MM.1S (cell line): ENCODE data around the gene PAX6.

Experiments used
- DNase-seq: peaks from one replicate; pipeline ENCODE4 v3.0.0-alpha.2; 2015
- H2AFZ ChIP-seq: fragments of 300-600 bp; sonication (generic); 2 replicates; pipeline ENCODE4 v1.6.0; 2016; ENCODE audit warnings: antibody characterized with exemption, low read length
- H3F3A ChIP-seq: fragments of 300-600 bp; sonication (generic); 2 replicates; pipeline ENCODE4 v1.6.1; 2016; ENCODE audit warnings: mild to moderate bottlenecking, antibody characterized with exemption, low read length, moderate library complexity, mixed read lengths; ENCODE audit not compliant: insufficient read depth
- H3K27ac ChIP-seq: fragments of 300-600 bp; sonication (generic); 2 replicates; pipeline ENCODE4 v1.5.1; 2016; ENCODE audit warnings: mild to moderate bottlenecking, low read length
- H3K27me3 ChIP-seq: fragments of 300-600 bp; sonication (generic); replicated peaks from 2 replicates; pipeline ENCODE4 v1.6.0; 2016; ENCODE audit warnings: low read length; ENCODE audit not compliant: insufficient read depth
- H3K36me3 ChIP-seq: fragments of 300-600 bp; sonication (generic); replicated peaks from 2 replicates; pipeline ENCODE4 v1.6.1; 2016; ENCODE audit warnings: mild to moderate bottlenecking, low read length, mixed read lengths; ENCODE audit not compliant: insufficient read depth
- H3K4me1 ChIP-seq: fragments of 300-600 bp; sonication (generic); 2 replicates; pipeline ENCODE4 v1.6.1; 2016; ENCODE audit warnings: low read length, mixed read lengths
- H3K4me2 ChIP-seq: fragments of 300-600 bp; sonication (generic); 2 replicates; pipeline ENCODE4 v1.6.0; 2016; ENCODE audit warnings: low read depth, low read length
- H3K4me3 ChIP-seq: fragments of 300-600 bp; sonication (generic); 2 replicates; pipeline ENCODE4 v1.5.1; 2016; ENCODE audit warnings: low read length, mixed read lengths
- H3K79me2 ChIP-seq: fragments of 300-600 bp; sonication (generic); 2 replicates; pipeline ENCODE4 v1.6.1; 2016; ENCODE audit warnings: mixed run types, low read length, mixed read lengths
- H3K9ac ChIP-seq: fragments of 300-600 bp; sonication (generic); 2 replicates; pipeline ENCODE4 v1.6.1; 2016; ENCODE audit warnings: low read length, mixed read lengths
- H3K9me2 ChIP-seq: fragments of 300-600 bp; sonication (generic); replicated peaks from 2 replicates; pipeline ENCODE4 v1.6.1; 2016; ENCODE audit warnings: mild to moderate bottlenecking, low read length, mixed read lengths; ENCODE audit not compliant: insufficient read depth
- H3K9me3 ChIP-seq: fragments of 300-600 bp; sonication (generic); replicated peaks from 2 replicates; pipeline ENCODE4 v1.6.1; 2016; ENCODE audit warnings: mild to moderate bottlenecking, low read length, mixed read lengths; ENCODE audit not compliant: insufficient read depth
- H4K20me1 ChIP-seq: fragments of 300-600 bp; sonication (generic); 2 replicates; pipeline ENCODE4 v1.6.1; 2016; ENCODE audit warnings: mild to moderate bottlenecking, low read length, moderate library complexity, mixed read lengths; ENCODE audit not compliant: insufficient read depth
- CTCF ChIP-seq: fragments of 300-600 bp; sonication (generic); IDR thresholded peaks from 2 replicates; pipeline ENCODE4 v1.5.1; 2016; ENCODE audit warnings: antibody characterized with exemption, low read length, mixed read lengths
- EZH2 ChIP-seq: fragments of 300-600 bp; sonication (generic); optimal IDR thresholded peaks from 2 replicates; pipeline ENCODE3; 2017; ENCODE audit warnings: low read depth, mild to moderate bottlenecking, antibody characterized with exemption, low read length, mixed read lengths
- EZH2phosphoT487 ChIP-seq: fragments of 300-600 bp; sonication (generic); IDR thresholded peaks from 2 replicates; pipeline ENCODE4 v1.6.1; 2018; ENCODE audit warnings: antibody characterized with exemption, low read length

PAX6 gene

DNA sequence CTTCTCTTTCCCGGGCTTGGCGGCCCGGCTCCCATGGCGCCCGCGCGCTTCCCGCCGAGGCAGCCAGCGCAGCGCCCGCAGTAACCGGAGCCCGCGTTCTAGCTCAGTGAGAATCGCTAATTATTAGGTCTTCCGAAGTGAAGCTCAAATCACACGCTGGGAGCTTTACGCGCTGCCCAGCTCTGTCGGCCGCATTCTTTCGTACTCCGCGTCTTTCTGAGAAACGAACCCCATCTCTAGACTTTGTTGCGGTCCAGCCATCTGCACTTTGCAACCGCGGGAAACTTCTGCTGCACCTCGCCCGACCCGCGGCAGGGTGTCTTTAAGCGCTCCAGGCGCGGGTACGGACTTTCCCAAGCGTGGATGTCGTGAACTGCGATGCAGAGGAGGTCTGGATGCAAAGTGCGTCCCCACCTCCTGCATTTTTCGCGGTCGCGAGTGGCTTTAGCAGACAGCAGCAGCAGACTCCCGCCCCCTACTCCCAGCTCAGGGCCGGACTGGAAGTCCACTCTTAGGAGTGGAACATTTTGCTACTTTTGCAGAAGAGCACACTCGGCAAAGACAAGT, 6.0 kb upstream of the PAX6 start:
- H3K27ac ChIP-seq: no peak overlapping the region
- H3K4me2 ChIP-seq: no peak overlapping the region
- H3K9ac ChIP-seq: no peak overlapping the region
- no peaks in the 10 kb centered on the region for H3K36me3 ChIP-seq
- no peak for DNase-seq
- peaks cover 32% of the 10 kb centered on the region for H3K27me3 ChIP-seq
- no peaks in the 10 kb centered on the region for H3K79me2 ChIP-seq
- H3K4me3 ChIP-seq: no peak overlapping the region
- H3K4me1 ChIP-seq: no peaks in the 10 kb centered on the region
- H2AFZ ChIP-seq: no peak overlapping the region
- no peaks in the 10 kb centered on the region for H4K20me1 ChIP-seq
- H3F3A ChIP-seq: no peaks in the 10 kb centered on the region
- H3K9me3 ChIP-seq: no peaks in the 10 kb centered on the region
- no peak for TF ChIP-seq EZH2phosphoT487
- no peak for TF ChIP-seq CTCF
- TF ChIP-seq EZH2: no peak
- H3K9me2 ChIP-seq: no peaks in the 10 kb centered on the region

DNA sequence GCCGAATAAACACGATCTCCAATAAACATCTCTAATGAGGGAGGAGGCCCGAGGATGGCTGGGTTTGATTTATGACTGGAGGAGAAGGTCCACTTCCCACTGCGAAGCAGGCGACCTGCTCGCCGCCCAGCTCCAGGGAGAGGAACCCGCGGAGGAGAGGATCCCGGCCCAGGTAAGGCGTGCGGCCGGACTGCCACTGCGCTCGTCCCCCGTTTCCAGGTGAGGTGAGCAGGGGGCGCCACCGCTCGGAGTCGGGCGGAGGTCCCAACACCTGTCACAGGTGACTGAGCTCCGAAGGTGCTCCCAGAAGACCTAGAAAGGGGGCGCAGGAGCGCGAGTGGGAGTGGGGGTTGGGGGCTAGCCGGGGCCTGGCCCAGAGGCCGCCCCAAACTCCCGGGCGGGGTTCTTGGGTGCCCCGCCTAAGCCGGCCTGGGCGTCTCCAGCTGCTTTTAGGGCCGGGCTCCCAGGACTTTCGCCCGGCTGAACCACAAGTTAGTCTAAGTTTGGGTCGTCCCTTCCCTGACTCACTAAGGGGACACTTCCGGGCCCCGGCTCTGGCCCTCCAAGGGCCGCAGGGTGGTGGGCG, 5.4 kb upstream of the PAX6 start:
- no peak for DNase-seq
- no peaks in the 10 kb centered on the region for H3K79me2 ChIP-seq
- no peak overlapping the region for H3K9ac ChIP-seq
- H3K36me3 ChIP-seq: no peaks in the 10 kb centered on the region
- no peaks in the 10 kb centered on the region for H3K4me1 ChIP-seq
- no peak overlapping the region for H3K27ac ChIP-seq
- no peak overlapping the region for H2AFZ ChIP-seq
- H3K27me3 ChIP-seq: peaks cover 36% of the 10 kb centered on the region
- no peak for TF ChIP-seq EZH2
- no peak for TF ChIP-seq CTCF
- no peak for TF ChIP-seq EZH2phosphoT487
- no peaks in the 10 kb centered on the region for H4K20me1 ChIP-seq
- H3K4me3 ChIP-seq: no peak overlapping the region
- H3K4me2 ChIP-seq: no peak overlapping the region
- H3K9me2 ChIP-seq: no peaks in the 10 kb centered on the region
- no peaks in the 10 kb centered on the region for H3K9me3 ChIP-seq
- H3F3A ChIP-seq: no peaks in the 10 kb centered on the region

DNA sequence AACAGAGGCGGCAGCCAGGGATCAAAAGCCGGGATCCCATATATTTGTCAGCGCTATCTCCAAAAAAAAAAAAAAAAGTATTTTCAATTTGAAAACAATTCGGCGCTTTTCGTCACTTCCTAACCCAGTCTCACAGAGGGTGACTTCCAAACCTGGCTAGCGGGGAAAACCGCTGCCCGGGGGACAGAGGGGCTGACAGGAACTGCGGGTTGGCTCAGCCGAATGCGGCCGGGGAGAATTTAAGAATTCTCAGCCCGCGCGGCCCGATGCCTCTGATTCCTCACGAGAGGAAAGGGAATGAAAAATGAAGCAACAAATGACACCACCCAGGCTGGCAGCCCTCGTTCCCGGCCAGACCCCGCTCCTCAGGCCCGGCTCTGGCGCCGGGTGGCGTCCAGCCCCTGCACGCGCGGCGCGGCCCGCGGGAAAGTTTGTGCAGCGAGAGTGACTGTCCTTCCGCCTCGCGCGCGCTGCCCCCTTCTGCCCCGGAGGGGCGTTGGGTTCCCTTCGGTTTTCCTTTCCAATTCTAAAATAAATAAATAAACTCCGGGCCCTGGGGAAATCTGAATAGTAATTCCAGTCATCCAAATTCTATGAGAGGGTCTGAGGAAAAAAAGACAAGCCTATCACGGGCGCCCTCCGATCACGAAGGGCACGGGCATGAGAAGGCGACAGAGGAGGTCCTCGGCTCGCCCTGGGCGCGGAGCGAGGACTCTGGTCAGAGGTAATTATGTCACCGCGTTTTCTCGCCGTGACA, 4.8 kb upstream of the PAX6 start:
- no peak overlapping the region for H3K9ac ChIP-seq
- H3K27me3 ChIP-seq: peaks cover 41% of the 10 kb centered on the region
- H3K79me2 ChIP-seq: no peaks in the 10 kb centered on the region
- no peak overlapping the region for H2AFZ ChIP-seq
- H3K36me3 ChIP-seq: no peaks in the 10 kb centered on the region
- H3K4me1 ChIP-seq: no peaks in the 10 kb centered on the region
- no peak for DNase-seq
- H3F3A ChIP-seq: no peaks in the 10 kb centered on the region
- H3K27ac ChIP-seq: no peak overlapping the region
- TF ChIP-seq CTCF (no peak), EZH2 (no peak), EZH2phosphoT487 (no peak)
- no peak overlapping the region for H3K4me3 ChIP-seq
- H3K9me3 ChIP-seq: no peaks in the 10 kb centered on the region
- H3K9me2 ChIP-seq: no peaks in the 10 kb centered on the region
- H3K4me2 ChIP-seq: no peak overlapping the region
- no peaks in the 10 kb centered on the region for H4K20me1 ChIP-seq
